GM19397 (cell line): ENCODE results near the gene ANK3.

Experiments used
- ATAC-seq: cut with Tn5 transposase; IDR thresholded peaks from one replicate; pipeline ENCODE4 v1.9.1; 2021; ENCODE audit warnings: mild to moderate bottlenecking, moderate library complexity; ENCODE audit not compliant: unreplicated experiment

ANK3 gene

DNA sequence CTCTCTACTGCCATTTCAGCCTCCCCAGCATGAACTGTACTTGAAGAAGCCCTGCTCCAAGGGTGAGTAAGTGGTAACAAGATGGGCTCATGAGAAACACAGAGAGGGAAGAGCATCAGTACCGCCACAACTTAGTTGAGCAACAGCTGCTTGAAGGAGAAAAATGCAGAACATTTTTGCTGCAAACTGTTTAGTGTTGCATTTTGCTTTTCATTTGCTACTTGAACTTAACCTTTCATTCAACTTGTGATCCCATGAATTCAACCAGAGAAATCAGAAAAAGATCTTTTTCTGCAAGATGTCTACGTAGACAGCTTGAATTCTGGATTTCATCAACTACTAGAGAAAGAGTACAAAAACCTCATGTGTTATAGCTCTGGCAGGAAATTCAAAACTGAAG, 40.7 kb downstream of the ANK3 start:
- ATAC-seq, result no peak

DNA sequence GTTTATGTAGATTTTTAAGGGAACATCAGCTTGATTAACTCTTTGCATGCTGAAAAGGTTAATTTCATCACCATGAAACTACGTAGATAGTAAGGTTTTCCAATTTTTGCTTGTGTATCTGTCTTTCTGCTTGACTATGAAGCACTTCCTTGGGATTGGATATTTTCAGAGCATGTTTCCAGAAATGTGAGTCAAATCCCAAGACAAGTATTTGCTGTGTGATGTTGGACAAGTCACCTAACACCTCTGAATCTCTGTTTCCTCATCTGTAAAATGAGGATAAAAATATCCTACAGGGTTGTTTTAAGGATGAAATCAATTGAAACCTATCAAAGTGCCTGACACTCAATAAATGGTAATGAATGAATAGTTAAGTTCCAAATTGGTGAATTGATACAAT, 42.4 kb downstream of the ANK3 start:
- no peak for ATAC-seq

DNA sequence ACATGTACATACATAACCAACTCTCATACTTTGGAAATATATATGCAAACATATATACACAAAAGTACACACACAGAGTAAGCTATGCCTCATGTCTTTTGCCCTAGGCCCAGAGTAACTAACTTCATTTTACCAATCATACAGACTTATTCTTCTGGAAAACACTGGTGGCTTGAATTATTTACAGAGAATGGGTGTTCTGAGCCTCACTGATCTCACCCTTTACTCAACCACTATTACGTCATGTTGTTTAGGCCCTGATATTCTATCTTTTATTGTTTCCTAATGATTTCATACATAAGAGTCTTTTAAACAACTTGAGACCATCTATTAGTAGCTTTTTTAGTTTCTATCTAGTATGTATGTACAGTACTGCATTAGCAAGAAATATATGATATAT, 43.0 kb downstream of the ANK3 start:
- ATAC-seq, result no peak

DNA sequence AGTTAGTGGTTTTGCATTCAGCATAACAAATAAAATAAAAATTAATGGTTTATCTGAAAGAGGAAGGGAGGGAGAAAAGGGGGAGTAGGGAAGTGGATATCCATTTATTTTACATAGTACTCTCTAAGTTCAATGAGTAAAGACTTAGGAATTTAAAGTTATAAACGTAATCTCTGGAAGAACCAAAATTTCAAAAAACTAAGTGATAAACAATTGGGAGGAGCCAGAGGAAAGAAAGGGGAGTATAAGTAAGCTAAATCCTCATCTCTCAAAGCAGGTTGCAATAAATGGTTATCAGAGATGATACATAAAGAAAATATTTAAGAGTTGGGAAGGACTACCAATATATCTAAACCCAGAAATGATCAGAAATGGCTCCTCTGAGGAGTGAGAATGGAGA, 46.4 kb downstream of the ANK3 start:
- no peak for ATAC-seq

DNA sequence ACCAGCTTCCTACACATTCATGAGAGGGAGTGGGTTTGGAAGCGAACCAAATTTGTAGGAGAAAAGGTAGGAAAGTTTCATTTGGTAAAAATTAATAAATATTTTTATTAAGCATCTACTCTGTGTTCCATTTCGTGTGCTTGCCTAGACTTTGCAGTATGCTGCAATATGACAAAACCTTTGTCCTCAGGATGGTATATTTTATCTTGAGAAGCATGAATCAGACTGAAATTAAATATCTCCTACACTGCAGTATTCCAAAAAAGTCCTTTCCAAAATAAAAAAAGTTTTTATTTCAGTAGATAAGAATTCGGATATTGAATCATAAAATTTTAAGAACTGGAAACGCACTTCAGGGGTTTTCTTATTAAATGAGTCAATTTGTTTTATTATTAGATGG, 47.7 kb downstream of the ANK3 start:
- ATAC-seq, result no peak

DNA sequence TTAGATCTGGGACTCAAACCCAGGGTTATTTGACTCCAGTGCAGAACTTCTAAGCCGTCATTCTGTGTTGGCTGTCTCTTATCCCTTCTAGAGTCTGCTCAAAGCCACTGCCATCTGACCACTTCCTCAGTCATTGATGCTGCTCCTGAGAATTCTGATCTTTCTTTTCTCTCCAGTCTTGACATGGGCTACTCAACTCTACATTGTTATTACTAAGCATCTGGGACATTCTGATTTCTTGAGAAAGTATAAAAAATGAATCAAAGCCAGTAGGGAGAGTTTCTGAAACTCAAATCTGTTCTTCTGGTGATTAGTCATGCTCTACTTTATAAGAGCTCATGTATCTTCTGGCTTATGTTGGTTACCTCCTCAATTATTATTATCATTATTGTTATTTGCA, 48.7 kb downstream of the ANK3 start:
- no peak for ATAC-seq

DNA sequence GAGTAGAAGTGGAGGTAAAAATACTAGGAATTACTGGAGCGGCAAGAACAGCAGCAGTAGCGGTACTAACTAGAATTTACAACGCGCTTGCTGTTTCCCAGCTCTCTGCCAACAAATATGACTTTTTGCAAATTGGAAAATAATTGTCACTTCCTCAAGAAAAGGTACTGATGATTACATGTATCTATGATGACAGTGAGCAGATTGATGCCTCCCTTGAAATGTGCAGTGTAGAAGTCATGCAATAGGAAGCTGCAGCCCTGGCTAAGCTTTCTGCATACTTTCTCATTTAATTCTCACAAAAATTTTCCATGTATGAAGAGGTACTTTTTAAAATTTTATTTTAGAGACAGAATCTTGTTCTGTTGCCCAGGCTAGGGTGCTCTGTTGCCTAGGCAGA, 49.9 kb downstream of the ANK3 start:
- ATAC-seq, result no peak

DNA sequence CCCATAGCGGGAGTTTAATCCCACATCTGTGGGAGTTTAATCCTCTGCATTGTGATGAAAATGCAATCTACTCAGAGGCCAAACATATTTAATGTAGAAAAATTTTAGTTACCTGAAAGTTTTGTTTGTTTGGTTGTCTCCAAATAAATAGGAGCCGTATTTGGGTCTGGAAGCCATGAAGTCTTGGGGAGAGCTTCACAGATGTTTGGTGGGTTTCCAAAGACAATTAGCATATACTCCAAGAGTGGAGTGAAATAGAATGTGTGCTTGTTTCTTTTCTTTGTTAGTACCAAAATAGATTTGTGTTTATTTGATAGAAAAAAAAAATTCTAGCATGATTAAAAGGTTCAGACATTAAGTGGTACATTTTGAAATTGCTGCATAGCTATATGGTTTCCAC, 50.9 kb downstream of the ANK3 start:
- no peak for ATAC-seq

DNA sequence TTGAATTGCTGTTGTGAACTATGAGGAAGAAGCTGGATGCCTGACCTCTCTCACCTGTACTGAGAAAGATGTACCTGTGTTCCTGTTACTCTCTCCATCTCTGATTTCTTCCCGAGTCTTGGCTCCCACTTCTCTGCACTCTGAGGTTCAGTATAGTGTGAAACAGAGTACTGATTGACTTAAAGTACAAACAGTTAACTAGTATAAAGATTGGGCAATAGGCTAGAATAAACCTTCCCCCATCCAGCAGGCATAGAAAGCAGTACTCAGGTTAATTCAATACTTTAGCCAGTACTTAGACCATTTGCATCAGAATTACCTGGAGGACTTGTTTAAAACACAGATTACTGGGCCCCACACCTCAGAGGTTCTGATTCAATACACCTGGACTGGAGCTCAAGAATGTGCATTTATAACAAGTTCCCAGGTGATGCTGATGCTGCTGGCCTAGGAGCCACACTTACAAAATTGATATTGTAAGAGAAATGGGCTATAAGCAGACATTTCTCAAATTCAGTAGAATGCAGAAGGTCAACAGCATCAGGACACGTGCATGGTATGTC, 51.6 kb downstream of the ANK3 start:
- no peak for ATAC-seq

DNA sequence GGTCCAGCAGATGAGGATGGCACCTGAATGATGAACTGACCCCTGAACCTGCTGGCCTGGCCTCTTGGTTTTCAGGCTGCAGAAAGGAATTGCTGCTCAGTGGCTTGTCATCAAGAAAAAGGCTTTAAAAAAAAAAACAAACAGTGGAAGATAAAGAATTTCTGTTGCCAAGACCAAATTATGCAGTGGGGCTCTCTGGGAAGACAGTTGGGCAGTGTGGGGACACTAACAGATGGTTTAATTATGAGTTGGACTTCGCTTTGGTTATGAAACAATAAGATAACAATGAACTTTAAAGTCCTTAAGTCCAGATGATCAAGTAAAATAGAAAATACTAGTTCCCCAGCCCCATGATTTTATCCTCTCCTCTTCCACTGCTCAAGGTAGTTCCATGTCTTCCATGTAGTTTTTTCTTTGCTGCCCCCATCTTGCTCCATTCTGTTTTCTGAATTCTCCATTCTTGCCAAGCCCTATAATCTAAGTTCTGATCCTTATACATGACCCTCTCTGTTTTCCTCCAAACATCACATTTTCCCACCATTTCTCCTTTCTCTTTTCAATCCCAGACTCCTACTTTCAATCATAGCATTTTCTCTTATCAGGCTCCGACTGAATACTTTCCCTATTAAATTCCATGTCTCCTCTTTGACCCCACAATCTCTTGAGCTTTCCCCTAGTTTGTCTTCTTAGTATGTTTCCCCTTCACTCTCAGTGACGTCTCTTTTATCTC, 52.6 kb downstream of the ANK3 start:
- no peak for ATAC-seq

DNA sequence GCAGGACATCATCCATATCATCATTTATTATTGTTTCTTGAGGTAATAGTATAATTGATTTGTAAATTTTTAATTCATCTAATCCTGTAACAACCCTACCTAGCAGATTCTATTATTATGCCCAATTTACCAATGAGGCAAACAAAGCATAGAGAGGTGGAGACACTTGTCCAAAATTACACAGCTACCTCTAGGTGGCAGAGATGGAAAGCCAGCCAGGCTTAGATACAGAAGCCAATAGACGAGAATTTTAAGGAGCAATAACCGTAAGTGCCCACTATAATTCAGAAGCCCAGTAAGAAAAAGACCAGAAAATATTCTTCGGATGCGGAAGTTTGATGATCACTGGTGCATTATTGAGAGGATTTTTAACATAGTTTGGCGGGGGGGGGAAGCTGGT, 54.0 kb downstream of the ANK3 start:
- ATAC-seq, result no peak

DNA sequence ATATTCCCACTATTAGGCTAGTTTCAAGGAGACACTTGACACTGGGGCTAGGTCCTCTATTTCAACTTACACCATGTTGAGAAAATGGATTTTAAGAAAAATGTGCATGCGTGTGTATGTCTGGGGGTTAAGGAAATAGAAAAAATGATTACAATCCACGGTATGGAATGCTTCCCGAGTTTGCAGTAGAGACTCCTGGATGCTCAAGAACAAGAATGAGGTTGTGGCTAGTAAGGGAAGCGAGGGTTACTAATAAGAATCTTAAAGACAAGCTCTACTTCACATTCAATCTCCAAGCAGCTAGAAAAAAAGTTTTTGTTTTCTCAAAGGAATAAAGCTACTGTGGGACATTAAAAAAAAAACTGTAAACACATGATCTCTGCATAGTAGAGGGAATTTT, 54.7 kb downstream of the ANK3 start:
- ATAC-seq, result no peak

DNA sequence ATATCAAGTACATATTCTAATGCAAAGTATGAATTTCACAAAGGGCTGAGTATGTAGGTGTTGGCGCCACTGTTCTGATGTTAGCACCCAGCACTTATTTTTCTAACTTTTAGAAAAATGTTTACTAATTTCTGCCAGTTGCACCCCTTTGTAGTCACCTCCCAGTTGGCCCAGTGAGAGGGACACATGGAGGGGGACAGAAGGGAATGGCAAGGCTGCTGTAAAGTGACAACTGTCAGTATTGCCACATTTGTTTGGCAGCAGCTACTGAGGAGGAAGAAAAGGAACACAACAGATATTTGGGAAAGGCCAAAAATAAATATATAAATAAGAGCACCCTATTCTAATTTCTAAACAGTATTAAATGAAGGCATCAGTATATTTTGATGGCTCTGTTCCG, 57.3 kb downstream of the ANK3 start:
- no peak for ATAC-seq

DNA sequence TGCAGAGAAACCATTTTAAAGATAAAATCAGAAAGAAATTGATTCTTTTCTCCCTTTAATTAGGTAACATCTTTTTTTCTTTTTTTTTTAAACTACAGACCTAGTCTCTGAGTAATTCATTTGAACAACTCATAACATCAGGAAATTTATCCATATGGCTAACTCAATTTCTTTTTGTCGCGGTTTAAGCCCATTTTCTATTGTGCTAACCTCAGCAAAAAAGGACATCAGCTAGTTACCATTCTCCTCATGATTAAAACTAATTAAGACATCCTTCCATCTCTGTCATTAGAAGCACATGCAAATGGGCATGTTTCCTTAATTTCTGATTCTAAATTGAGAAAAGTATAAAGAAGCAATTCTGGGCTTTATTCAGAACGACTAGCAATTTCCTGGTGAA, 57.8 kb downstream of the ANK3 start:
- no peak for ATAC-seq

DNA sequence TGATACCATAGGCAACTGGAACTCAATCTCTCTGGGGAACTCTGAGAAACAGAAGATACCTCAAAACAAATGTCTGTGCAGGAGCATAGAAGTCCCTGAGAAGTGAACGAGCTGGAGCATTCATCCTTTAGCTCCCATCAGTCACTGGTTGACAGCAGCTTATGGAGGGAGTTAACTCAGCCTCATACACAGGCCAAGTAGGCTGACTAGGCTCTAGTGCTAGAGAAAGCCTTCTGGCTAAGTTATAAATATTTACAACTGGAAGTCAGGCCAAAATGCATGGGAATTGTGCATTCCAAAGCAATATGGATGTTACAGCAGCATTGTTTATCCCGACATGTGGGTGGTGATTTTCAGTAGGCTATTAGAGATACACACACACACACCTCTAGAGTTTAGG, 66.5 kb downstream of the ANK3 start:
- ATAC-seq, result no peak

DNA sequence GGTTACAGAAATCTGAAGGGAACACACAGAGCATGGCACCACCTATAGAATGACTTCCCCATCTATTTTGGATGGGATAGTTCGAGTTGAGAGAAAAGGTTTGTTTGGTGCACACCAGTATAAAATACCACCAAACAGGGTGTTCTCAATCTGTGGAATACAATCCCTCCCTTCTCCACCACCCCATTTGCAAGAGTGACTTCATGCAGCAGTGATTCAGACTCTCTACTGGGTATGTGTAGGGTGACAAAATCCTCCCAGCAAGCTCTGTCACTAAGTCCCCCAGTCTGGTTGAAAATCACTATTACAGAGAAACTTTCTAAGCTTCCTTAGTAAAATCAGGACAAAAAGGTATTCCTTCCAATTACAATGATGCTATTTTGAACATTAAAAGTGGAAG, 69.0 kb downstream of the ANK3 start:
- no peak for ATAC-seq

DNA sequence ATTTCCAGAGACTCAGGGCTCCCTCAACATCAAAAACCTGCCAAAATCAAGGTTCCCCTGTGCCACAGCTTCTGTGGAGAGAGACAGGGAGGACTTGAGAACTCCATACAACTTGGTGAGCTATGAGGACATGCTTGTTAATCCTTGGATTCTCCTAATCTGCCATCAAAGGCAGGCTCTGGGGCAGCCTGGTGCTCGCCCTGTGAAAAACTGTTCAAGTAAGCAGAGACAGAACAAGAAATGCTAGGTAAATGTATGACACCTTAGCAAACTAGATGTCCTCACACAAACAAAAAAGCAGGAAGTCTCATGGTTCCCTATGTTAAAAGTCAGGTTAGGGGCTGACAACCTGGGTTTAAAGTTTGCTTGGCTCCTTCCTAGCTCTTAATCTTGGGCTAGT, 73.6 kb downstream of the ANK3 start:
- ATAC-seq, result no peak

DNA sequence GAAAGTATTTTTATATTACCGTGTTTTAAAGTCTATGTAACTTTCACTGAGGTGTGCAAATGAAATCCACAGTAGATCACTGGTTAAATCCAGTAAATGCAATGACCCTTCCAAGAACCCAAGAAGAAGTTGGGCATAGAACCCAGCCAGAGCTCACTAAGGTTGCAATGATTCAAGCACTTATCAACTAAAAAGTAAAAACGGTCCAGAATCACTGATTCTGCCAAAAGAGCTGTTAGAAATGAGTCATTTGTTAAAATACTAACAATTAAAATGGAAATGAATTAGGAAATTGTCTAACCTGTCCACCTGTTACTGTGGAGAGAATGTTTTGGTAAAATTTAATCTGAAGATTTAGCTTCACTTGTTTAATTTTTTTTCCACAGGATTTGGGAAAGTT, 74.4 kb downstream of the ANK3 start:
- ATAC-seq, result no peak

DNA sequence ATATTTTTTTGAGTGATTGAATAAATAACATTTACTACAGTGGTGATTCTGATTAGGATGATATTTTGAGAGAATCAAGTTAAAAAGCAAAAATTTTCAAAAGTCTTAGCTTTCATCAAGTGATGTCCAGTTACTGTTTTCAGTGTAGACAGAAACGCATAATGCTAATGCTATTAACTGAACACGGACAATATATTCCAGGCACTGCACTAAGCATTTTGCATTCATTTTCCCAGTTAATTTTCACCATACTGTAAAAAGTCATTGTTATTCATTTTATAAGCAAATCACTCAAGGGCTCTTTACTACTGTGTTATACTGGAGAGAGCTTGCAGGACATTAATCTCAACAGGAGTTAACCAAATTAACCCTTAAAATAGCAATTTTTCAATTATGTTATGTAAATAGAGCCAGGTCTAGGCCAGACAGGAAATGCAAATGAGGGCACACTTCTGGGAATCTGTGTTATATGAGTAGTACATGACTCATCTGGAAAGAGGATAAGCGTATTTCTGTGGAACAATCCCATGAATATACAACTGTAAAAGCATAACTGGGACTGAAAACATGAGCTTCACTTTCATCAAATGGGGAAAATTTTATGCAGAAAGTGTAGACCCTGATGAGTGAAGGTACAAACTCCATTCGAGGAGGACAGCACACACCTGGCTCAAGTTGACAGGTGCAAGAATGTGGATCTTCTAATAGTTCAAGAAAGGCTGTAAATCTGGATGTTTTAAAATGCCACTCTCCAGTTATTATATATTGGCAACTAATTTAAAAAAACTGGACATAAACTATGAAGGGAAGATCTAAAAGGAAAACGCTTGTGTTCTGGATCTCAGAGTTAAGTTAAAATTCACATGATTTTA, 75.4 kb downstream of the ANK3 start:
- no peak for ATAC-seq

DNA sequence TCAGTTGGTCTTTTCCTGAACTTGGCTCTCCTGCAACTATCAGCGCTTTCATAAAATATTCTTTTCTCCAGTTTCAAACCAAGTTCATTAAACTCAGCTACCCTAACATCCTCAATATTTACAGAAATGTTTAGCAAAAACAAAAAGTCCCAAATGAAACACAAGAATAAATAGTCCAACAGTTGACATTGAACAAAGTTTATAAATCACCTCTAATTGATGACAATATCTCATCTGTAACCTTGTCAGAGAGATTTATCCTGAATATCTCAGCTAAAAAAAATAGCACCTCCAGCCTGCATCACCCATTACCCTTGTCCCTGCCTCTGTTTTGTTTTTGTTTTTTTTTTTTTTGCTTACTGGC, 76.1 kb downstream of the ANK3 start:
- ATAC-seq, result no peak

DNA sequence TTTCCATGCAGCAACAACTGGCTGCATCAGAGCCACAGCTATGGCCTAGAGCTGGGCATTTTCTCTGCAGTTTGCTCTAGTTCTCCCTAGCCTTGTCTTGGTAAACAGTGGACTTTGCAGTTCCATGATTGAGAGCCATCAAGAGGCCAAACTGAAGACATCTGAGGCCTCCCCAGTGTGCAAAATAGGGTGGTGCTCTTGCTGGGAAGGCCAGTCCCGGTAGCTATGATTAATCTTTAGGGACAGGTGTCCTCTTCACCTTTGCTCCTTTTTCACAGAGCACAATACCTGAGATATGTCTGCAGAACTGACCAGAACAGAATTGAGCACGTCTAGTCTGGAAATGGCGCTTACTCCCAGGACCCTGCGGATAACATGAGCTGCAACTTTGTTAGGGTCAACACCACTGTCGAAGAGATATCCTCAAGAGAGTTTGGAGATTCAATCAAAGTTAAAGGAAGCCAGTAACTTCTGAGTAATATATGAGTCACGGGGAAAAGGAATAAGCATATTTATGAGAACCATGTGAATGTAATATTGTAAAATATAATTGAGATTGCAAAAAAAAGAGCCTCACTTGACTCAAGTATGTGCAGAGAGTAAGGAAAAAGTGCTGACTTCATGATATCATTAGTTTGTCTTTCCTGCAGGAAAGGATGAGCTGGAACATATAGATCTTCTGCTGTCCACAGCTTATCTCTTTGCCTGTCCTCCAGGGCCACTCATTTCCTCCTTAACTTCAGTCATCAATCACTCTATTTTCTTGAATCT, 76.7 kb downstream of the ANK3 start:
- ATAC-seq, result no peak

DNA sequence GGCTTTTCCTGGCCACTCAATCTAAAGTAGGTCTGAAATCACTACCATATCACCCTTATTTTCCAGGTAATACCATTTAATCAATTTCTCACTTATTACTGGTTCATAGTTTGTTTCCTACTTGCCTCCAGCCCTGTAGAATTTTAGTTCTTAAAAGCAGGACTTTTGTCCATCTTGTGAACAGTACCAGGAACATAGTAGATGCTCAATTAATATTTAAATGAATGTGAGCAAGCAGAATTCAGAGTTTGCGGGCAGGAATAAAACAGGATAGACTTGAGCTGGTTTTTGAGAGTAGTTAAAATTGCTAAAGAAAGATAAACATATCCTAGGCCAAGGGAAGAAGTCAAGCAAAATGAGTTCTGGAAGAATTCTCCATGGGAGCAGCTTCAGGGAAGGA, 77.9 kb downstream of the ANK3 start:
- ATAC-seq, result no peak
